GM10266 (cell line): ENCODE measurements around the gene TBCA.

Experiments used
- DNase-seq: peaks from one replicate; pipeline ENCODE4 v3.0.0; 2012; ENCODE audit errors: extremely low spot score
- TF ChIP-seq, protein P1 (sequence below): IDR thresholded peaks from 2 replicates; pipeline ENCODE4 v1.5.1; 2012; ENCODE audit warnings: mild to moderate bottlenecking, low read depth; ENCODE audit not compliant: control insufficient read depth, insufficient read depth; ENCODE audit errors: missing control alignments

The TBCA gene

GRCh38 chr5:77773734-77774280 lies 2.3 kb downstream of the TBCA start:
- TF ChIP-seq, protein P1, sequence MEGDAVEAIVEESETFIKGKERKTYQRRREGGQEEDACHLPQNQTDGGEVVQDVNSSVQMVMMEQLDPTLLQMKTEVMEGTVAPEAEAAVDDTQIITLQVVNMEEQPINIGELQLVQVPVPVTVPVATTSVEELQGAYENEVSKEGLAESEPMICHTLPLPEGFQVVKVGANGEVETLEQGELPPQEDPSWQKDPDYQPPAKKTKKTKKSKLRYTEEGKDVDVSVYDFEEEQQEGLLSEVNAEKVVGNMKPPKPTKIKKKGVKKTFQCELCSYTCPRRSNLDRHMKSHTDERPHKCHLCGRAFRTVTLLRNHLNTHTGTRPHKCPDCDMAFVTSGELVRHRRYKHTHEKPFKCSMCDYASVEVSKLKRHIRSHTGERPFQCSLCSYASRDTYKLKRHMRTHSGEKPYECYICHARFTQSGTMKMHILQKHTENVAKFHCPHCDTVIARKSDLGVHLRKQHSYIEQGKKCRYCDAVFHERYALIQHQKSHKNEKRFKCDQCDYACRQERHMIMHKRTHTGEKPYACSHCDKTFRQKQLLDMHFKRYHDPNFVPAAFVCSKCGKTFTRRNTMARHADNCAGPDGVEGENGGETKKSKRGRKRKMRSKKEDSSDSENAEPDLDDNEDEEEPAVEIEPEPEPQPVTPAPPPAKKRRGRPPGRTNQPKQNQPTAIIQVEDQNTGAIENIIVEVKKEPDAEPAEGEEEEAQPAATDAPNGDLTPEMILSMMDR, result no peak
- DNase-seq, result no peak

GRCh38 chr5:77772729-77773128 lies 3.4 kb downstream of the TBCA start:
- TF ChIP-seq, protein P1, result no peak
- no peak for DNase-seq

DNA sequence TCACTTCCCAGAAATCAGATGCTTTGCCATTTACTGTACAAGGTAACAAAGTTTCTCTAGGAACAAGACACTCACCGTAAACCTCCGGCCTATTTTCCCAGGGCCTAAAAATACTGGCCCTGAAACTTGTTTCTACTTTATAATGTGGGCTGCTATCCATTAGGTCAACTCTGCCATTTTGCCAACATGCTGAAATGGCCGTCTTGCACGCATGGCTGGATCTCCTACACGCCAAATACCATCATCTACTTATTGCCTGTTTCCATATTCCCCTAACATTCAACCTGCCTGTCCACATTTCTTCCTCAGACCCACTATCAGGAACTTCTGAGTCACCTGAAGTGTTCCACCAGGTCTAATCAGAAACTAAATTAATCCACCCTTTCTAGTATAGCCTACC lies 4.7 kb downstream of the TBCA start:
- DNase-seq, result no peak
- TF ChIP-seq, protein P1, result no peak

DNA sequence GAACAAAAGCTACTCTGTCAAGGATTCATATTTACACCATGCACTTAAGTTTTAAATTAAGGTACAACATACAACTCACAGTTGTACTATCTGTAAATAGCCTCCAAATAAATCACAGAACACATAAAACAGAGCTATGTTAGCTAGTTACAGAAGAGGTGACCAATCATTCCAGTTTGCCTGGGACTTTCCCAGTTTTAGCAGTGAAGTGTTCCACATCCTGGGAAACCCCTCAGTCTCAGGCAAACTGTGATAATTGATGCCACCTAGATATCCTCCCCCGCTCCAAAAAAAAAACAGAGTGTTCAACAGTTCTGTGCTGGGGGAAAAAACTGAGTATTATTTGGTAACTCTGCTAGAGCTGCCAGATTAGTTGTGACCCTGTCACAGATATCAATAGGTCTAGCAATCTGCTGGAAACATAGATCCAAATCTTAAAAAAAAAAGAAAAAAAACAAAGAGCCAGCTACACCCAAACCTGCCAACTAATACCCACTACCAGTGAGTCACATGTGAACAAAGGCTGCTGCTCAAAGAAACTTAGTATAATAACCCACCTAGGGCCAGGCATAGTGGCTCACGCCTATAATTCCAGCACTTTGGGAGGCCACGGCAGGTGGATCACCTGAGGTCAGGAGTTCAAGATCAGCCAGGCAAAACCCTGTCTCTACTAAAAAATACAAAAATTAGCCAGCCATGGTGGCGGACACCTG lies 5.7 kb downstream of the TBCA start:
- TF ChIP-seq, protein P1, result no peak
- DNase-seq, result no peak

GRCh38 chr5:77768978-77769377 lies 7.2 kb downstream of the TBCA start:
- DNase-seq, result no peak

DNA sequence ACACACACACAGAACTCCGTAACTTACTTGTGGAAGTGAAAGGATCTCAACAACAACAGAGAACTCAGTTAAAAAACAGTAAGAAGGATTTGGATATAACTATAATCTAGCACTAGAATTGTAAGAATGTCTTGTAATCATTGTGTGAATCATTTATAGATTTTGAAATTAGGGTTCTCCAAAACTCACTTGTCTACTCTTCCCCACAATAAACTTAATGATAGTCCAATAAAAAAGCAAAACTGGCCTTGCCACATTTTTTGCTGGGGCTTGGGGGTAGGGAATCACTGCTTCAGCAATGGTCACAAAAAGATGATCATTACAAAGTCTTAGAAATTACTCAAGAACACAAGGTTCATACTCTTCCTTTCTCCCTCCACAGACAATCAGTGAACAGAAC lies 8.8 kb downstream of the TBCA start:
- TF ChIP-seq, protein P1, result no peak
- DNase-seq, result no peak

More at GRCh38 chr5:77768978-77769377, 7.2 kb downstream of the TBCA start:
- TF ChIP-seq, protein P1, result no peak

DNA sequence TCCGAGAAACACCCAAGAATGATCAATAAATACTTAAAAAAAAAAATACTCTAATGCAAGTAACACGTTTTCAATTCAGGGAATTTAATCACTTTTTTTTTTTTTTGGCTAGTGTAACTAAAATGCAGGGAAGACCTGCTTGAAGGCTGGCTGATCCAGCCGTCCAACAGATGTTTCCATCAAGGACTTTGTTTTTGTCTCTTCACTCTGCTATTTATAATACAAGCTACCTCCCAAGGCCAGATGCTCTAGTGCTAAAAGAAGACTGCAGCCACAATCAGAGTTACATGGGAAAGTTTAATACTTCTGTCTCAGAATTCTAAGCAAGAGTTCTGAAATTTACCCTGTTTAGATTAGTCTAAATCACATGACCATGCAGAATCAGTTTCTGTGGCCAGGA lies 14.5 kb downstream of the TBCA start:
- TF ChIP-seq, protein P1, result no peak
- DNase-seq, result no peak
